Uterus (tissue), 4 donors: Measurements from ENCODE around the gene PCDH9. TPM values are rescaled to one million over a fixed set of nuclear protein-coding genes. Genes with fewer than 3 reads are reported as not detected.

ENCODE experiments used
- DNase-seq, 2 donors: peaks; one replicate each; pipeline ENCODE4 v3.0.0-alpha.2; 2019 to 2020
- H3K27ac ChIP-seq, 2 donors: fragments of 200-600 bp; sonication (generic); 1 replicate in 1 of 2; 2 replicates in 1 of 2; pipeline ENCODE4 v1.5.1; 2016 to 2018
- H3K27me3 ChIP-seq, 2 donors: fragments of 200-600 bp; sonication (generic); one replicate each; pipeline ENCODE4 v1.5.1; 2018 to 2019; ENCODE audit warnings: control low read depth in 1 of 2
- H3K36me3 ChIP-seq, 2 donors: fragments of 200-600 bp; sonication (generic); one replicate each; pipeline ENCODE4 v1.5.1; 2019; ENCODE audit warnings: control low read depth in 1 of 2
- H3K4me1 ChIP-seq, 2 donors: fragments of 200-600 bp; sonication (generic); one replicate each; pipeline ENCODE4 v1.5.1; 2018 to 2019; ENCODE audit warnings: control low read depth in 1 of 2
- H3K4me3 ChIP-seq, 2 donors: fragments of 200-600 bp; sonication (generic); 1 replicate in 1 of 2; 2 replicates in 1 of 2; pipeline ENCODE4 v1.5.1; 2018 to 2019; ENCODE audit warnings: mild to moderate bottlenecking in 1 of 2
- H3K9me3 ChIP-seq, 2 donors: fragments of 200-600 bp; sonication (generic); one replicate each; pipeline ENCODE4 v1.5.1; 2019; ENCODE audit warnings: control low read depth in 1 of 2
- CTCF ChIP-seq, 4 experiments: fragments of 200-600 bp in 2 of 4; fragments of 450-650 bp in 2 of 4; sonication (generic) in 2 of 4; IDR thresholded peaks; one replicate each; pipeline ENCODE4 v1.5.1; 2016 to 2019; ENCODE audit warnings: antibody characterized with exemption in 4 of 4, mild to moderate bottlenecking in 2 of 4, moderate library complexity in 1 of 4
- POLR2A ChIP-seq, 2 donors: fragments of 450-650 bp; IDR thresholded peaks; one replicate each; pipeline ENCODE4 v1.6.1; 2016; ENCODE audit warnings: antibody characterized with exemption in 2 of 2, mild to moderate bottlenecking in 1 of 2, moderate library complexity in 1 of 2
- intact Hi-C: fragments of 100-400 bp; cut with DNase I; formaldehyde crosslinking; loops from one replicate; pipeline ENCODE4 v1.15.1; 2023; ENCODE audit warnings: low total_unique reads
- total RNA-seq, 4 donors: library from RNA; depleted of rRNA in 3 of 4; stranded (reverse); fragments of >200 nt in 3 of 4; gene quantifications; one replicate each; pipeline versions ENCODE4 v1.1.0 to v1.2.4, GENCODE V29; 2014 to 2023
- donor health status: DM: yes; HTN: yes; CAD: no.

The PCDH9 gene
- total RNA-seq, 4 donors from 2014 or later: 0.51 to 45.7 (median 2.1) TPM

- Histone ChIP-seq H3K27ac (no peak overlapping the region), H3K36me3 (no peaks in the 10 kb centered on the region), H3K27me3 (no peaks in the 10 kb centered on the region), H3K4me3 (no peak overlapping the region), H3K9me3 (no peaks in the 10 kb centered on the region), H3K4me1 (no peaks in the 10 kb centered on the region)
- DNase-seq: no peak
- intact Hi-C loops: no loop called here
- no peak for TF ChIP-seq CTCF (IDR thresholded peaks at IDR 0.05)
- TF ChIP-seq POLR2A (IDR thresholded peaks at IDR 0.05): no peak
Measured at GRCh38 chr13:67208552-67208951, 21.6 kb downstream of the PCDH9 start.

GRCh38 chr13:67204764-67205163 lies 25.4 kb downstream of the PCDH9 start:
- Histone ChIP-seq H3K27ac (no peak overlapping the region), H3K9me3 (no peaks in the 10 kb centered on the region), H3K4me1 (no peaks in the 10 kb centered on the region), H3K36me3 (no peaks in the 10 kb centered on the region), H3K27me3 (no peaks in the 10 kb centered on the region), H3K4me3 (no peak overlapping the region)
- intact Hi-C loops: no loop called here
- DNase-seq: no peak
- no peak for TF ChIP-seq POLR2A (IDR thresholded peaks at IDR 0.05)
- TF ChIP-seq CTCF (IDR thresholded peaks at IDR 0.05): no peak

- Histone ChIP-seq H3K27ac (no peak overlapping the region), H3K4me1 (no peaks in the 10 kb centered on the region), H3K27me3 (no peaks in the 10 kb centered on the region), H3K36me3 (no peaks in the 10 kb centered on the region), H3K9me3 (no peaks in the 10 kb centered on the region), H3K4me3 (no peak overlapping the region)
- intact Hi-C loops: no loop called here
- no peak for DNase-seq
- TF ChIP-seq POLR2A (IDR thresholded peaks at IDR 0.05) (no peak), CTCF (IDR thresholded peaks at IDR 0.05) (no peak)
Measured at GRCh38 chr13:67200605-67201004, 29.5 kb downstream of the PCDH9 start.

GRCh38 chr13:67200183-67200582 lies 30.0 kb downstream of the PCDH9 start:
- Histone ChIP-seq H3K4me1 (no peaks in the 10 kb centered on the region), H3K27me3 (no peaks in the 10 kb centered on the region), H3K36me3 (no peaks in the 10 kb centered on the region), H3K9me3 (no peaks in the 10 kb centered on the region), H3K27ac (no peak overlapping the region), H3K4me3 (no peak overlapping the region)
- no peak for DNase-seq
- intact Hi-C loops: no loop called here
- TF ChIP-seq CTCF (IDR thresholded peaks at IDR 0.05) (no peak), POLR2A (IDR thresholded peaks at IDR 0.05) (no peak)

- intact Hi-C loops: no loop called here
- no peaks in the 10 kb centered on the region for H3K36me3 ChIP-seq
- H3K4me1 ChIP-seq: no peaks in the 10 kb centered on the region
- DNase-seq: no peak
- H3K4me3 ChIP-seq: no peak overlapping the region
- H3K27ac ChIP-seq: no peak overlapping the region
- H3K27me3 ChIP-seq: no peaks in the 10 kb centered on the region
- no peaks in the 10 kb centered on the region for H3K9me3 ChIP-seq
- no peak for TF ChIP-seq CTCF (IDR thresholded peaks at IDR 0.05)
- TF ChIP-seq POLR2A (IDR thresholded peaks at IDR 0.05): no peak
Measured at GRCh38 chr13:67197704-67198103, 32.4 kb downstream of the PCDH9 start.
